ENCODE measurements around the gene EFHD1.
"Not testable (repeated sequence)": the region's sequence is repeated elsewhere in the genome, so short reads cannot be mapped to it uniquely, and the experiment has no call there.

Gene EFHD1

GRCh38 chr2:232713505-232713904 is 80.1 kb downstream of the EFHD1 start:
- no peak for TF ChIP-seq CTCF (IDR thresholded peaks at IDR 0.05; ENCODE audit: control insufficient read depth, insufficient read depth, low read depth, low read length, missing control alignments)
- no peak for DNase-seq (ENCODE audit: low read depth)
- H3K4me3 ChIP-seq (ENCODE audit: control insufficient read depth, low read depth, low read length), result no peak overlapping the region

- DNase-seq (ENCODE audit: low read depth), result no peak
- H3K4me3 ChIP-seq (ENCODE audit: control insufficient read depth, low read depth, low read length), result no peak overlapping the region
- no peak for TF ChIP-seq CTCF (IDR thresholded peaks at IDR 0.05; ENCODE audit: control insufficient read depth, insufficient read depth, low read depth, low read length, missing control alignments)
Measured at GRCh38 chr2:232714969-232715368, 81.6 kb downstream of the EFHD1 start.

GRCh38 chr2:232720056-232720455 is 86.7 kb downstream of the EFHD1 start:
- not testable (repeated sequence) for H3K4me3 ChIP-seq (ENCODE audit: control insufficient read depth, low read depth, low read length); DNase-seq (ENCODE audit: low read depth)

GRCh38 chr2:232721261-232721660 is 87.9 kb downstream of the EFHD1 start:
- no peak for TF ChIP-seq CTCF (IDR thresholded peaks at IDR 0.05; ENCODE audit: control insufficient read depth, insufficient read depth, low read depth, low read length, missing control alignments)
- DNase-seq (ENCODE audit: low read depth), result no peak
- H3K4me3 ChIP-seq (ENCODE audit: control insufficient read depth, low read depth, low read length), result no peak overlapping the region

- H3K4me3 ChIP-seq (ENCODE audit: control insufficient read depth, low read depth, low read length), result no peak overlapping the region
- DNase-seq (ENCODE audit: low read depth), result no peak
- no peak for TF ChIP-seq CTCF (IDR thresholded peaks at IDR 0.05; ENCODE audit: control insufficient read depth, insufficient read depth, low read depth, low read length, missing control alignments)
Measured at GRCh38 chr2:232721882-232722281, 88.5 kb downstream of the EFHD1 start.

- no peak for TF ChIP-seq CTCF (IDR thresholded peaks at IDR 0.05; ENCODE audit: control insufficient read depth, insufficient read depth, low read depth, low read length, missing control alignments)
- no peak overlapping the region for H3K4me3 ChIP-seq (ENCODE audit: control insufficient read depth, low read depth, low read length)
- no peak for DNase-seq (ENCODE audit: low read depth)
Measured at GRCh38 chr2:232723027-232723426, 89.6 kb downstream of the EFHD1 start.

- no peak for TF ChIP-seq CTCF (IDR thresholded peaks at IDR 0.05; ENCODE audit: control insufficient read depth, insufficient read depth, low read depth, low read length, missing control alignments)
- DNase-seq (ENCODE audit: low read depth), result no peak
- H3K4me3 ChIP-seq (ENCODE audit: control insufficient read depth, low read depth, low read length), result no peak overlapping the region
Measured at GRCh38 chr2:232728785-232729184, 95.4 kb downstream of the EFHD1 start.
